Brain microvascular endothelial cell (primary cell): Measurements from ENCODE around the gene GPR171.

Source experiments
- DNase-seq: peaks from one replicate; pipeline ENCODE4 v3.0.0-alpha.2; 2020
- H3K27ac ChIP-seq: fragments of 250-450 bp; sonication (Bioruptor Pico); 2 replicates; pipeline ENCODE4 v1.5.1; 2020; ENCODE audit warnings: mild to moderate bottlenecking, moderate library complexity
- H3K27me3 ChIP-seq: fragments of 250-450 bp; sonication (Bioruptor Pico); replicated peaks from 2 replicates; pipeline ENCODE4 v1.5.1; 2020; ENCODE audit warnings: mild to moderate bottlenecking
- H3K36me3 ChIP-seq: fragments of 250-450 bp; sonication (Bioruptor Pico); replicated peaks from 2 replicates; pipeline ENCODE4 v1.5.1; 2020; ENCODE audit warnings: mild to moderate bottlenecking
- H3K4me3 ChIP-seq: 2 replicates; pipeline ENCODE4 v1.5.1; 2011; ENCODE audit warnings: low read depth, mild to moderate bottlenecking, control low read depth, low read length, moderate library complexity
- CTCF ChIP-seq: IDR thresholded peaks from 2 replicates; pipeline ENCODE4 v1.5.1; 2011; ENCODE audit warnings: low read depth, mild to moderate bottlenecking, moderate library complexity, low read length, control low read depth, inconsistent platforms; ENCODE audit errors: missing control alignments
- in situ Hi-C: cut with HindIII; loops from 2 replicates; pipeline ENCODE4 v1.10.0; 2017; ENCODE audit warnings: low sequenced_read_pairs, low pct_ligation_motif_present

The GPR171 gene

GRCh38 chr3:151197228-151197627 lies 5.8 kb downstream of the GPR171 start:
- Histone ChIP-seq H3K4me3 (no peak overlapping the region), H3K27ac (no peak overlapping the region), H3K27me3 (no peaks in the 10 kb centered on the region), H3K36me3 (no peaks in the 10 kb centered on the region)
- DNase-seq = no peak
- no peak for TF ChIP-seq CTCF
- in situ Hi-C loops = no loop called here

DNA sequence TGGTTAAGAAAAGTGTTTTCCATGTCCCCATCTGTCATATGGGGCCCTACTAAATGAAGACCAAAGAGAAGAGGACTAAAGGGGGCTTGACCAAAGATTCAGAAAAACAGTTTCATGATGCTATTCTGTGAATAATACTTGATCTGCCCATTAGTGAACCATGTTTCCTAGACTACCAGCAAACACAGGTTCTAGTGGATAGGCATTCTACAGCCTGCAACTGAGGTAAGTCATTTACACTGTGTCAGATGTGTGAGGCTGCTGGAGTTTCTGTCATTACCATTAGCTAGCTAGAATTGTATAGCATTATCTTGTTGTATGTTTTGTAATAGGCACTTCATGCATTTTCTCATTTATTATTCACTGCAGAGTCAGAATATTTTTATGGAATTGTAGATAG lies 6.6 kb downstream of the GPR171 start:
- DNase-seq = no peak
- Histone ChIP-seq H3K36me3 (no peaks in the 10 kb centered on the region), H3K27me3 (no peaks in the 10 kb centered on the region), H3K27ac (no peak overlapping the region), H3K4me3 (no peak overlapping the region)
- TF ChIP-seq CTCF = no peak
- in situ Hi-C loops = no loop called here

DNA sequence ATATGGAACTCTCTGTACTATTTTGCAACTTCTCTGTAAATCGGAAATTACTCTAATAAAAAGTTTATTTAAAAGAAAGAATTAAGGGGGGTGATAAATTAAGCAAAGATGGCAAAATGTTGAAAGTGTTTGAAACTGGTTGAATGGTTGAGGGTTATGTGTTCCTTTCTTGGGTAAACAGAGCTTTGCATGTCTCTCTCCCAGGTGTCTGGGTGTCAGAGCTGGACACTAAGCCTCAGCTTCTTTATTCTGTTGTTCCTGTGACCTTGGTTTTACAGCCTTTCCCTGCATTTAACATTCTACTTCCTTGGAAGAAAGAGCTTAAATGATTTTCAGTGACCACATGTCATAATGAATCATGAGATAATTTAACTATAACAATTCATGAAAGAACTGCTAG lies 7.2 kb downstream of the GPR171 start:
- in situ Hi-C loops = no loop called here
- no peak for DNase-seq
- no peak overlapping the region for H3K4me3 ChIP-seq
- H3K36me3 ChIP-seq = no peaks in the 10 kb centered on the region
- TF ChIP-seq CTCF = no peak
- no peaks in the 10 kb centered on the region for H3K27me3 ChIP-seq
- H3K27ac ChIP-seq = no peak overlapping the region

GRCh38 chr3:151192545-151192944 lies 10.5 kb downstream of the GPR171 start:
- Histone ChIP-seq H3K4me3 (no peak overlapping the region), H3K27me3 (no peaks in the 10 kb centered on the region), H3K27ac (no peak overlapping the region), H3K36me3 (no peaks in the 10 kb centered on the region)
- TF ChIP-seq CTCF = no peak
- in situ Hi-C loops = no loop called here
- DNase-seq = no peak

DNA sequence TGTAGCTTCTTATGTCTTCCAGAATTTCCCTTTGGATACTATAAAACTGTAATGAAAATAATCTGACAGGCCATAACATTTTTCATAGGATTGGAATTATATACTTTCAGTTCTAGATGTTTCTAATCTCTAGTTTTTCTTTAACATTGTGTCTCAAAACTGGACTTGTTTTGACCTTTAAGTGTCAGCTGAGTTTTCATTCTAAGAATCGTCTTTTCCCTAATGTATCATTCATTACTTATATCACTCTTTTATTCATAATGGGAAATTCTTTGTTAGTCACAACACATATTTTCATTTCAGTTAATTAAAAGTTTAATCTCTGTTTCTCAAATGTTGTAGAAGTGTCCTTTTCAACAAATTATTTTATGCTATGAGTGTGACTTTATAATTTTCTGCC lies 11.9 kb downstream of the GPR171 start:
- DNase-seq = no peak
- Histone ChIP-seq H3K27ac (no peak overlapping the region), H3K27me3 (no peaks in the 10 kb centered on the region), H3K4me3 (no peak overlapping the region), H3K36me3 (no peaks in the 10 kb centered on the region)
- no peak for TF ChIP-seq CTCF
- in situ Hi-C loops = no loop called here

- DNase-seq = no peak
- in situ Hi-C loops = no loop called here
- no peaks in the 10 kb centered on the region for H3K36me3 ChIP-seq
- no peak overlapping the region for H3K27ac ChIP-seq
- H3K27me3 ChIP-seq = no peaks in the 10 kb centered on the region
- no peak for TF ChIP-seq CTCF
- no peak overlapping the region for H3K4me3 ChIP-seq
These were observed 19.7 kb downstream of the GPR171 start for GRCh38 chr3:151183265-151183671.
